HL-60 (cell line): Measurements from ENCODE around the gene DYNLL1.

Source experiments
- CTCF ChIP-seq: IDR thresholded peaks from one replicate; pipeline ENCODE4 v1.5.1; 2011; ENCODE audit warnings: low read length, control low read depth, inconsistent platforms; ENCODE audit not compliant: insufficient read depth
- GABPA ChIP-seq: IDR thresholded peaks from 2 replicates; pipeline ENCODE4 v1.6.1; 2012; ENCODE audit warnings: low read depth
- REST ChIP-seq: IDR thresholded peaks from 2 replicates; pipeline ENCODE4 v1.6.1; 2012; ENCODE audit warnings: low read depth; ENCODE audit not compliant: insufficient replicate concordance

- TF ChIP-seq CTCF: no peak
- TF ChIP-seq REST: peak; percentile 77
- TF ChIP-seq GABPA: no peak
Measured at GRCh38 chr12:120528861-120529525, 33.1 kb downstream of the DYNLL1 start, which contains the start of gene COQ5.
